Colonic mucosa (tissue), 4 donors: ENCODE data around the gene UEVLD. TPM values are rescaled to one million over a fixed set of nuclear protein-coding genes. Genes with fewer than 3 reads are reported as not detected.

Experiments
- DNase-seq: peaks from one replicate; pipeline ENCODE4 v3.0.0-alpha.2; 2020
- H3K27ac ChIP-seq: fragments of 200-600 bp; one replicate; pipeline ENCODE4 v1.8.0; 2021
- H3K27me3 ChIP-seq: fragments of 200-600 bp; one replicate; pipeline ENCODE4 v1.8.0; 2021
- H3K36me3 ChIP-seq: fragments of 200-600 bp; one replicate; pipeline ENCODE4 v1.8.0; 2021
- H3K4me1 ChIP-seq: fragments of 200-600 bp; one replicate; pipeline ENCODE4 v1.8.0; 2021; ENCODE audit warnings: mild to moderate bottlenecking
- H3K4me3 ChIP-seq: fragments of 200-600 bp; one replicate; pipeline ENCODE4 v1.8.0; 2021
- H3K9ac ChIP-seq, 2 donors: one replicate each; pipeline ENCODE4 v1.7.0; 2013; ENCODE audit warnings: control low read depth in 2 of 2, low read depth in 2 of 2, low read length in 2 of 2
- H3K9me3 ChIP-seq: fragments of 200-600 bp; one replicate; pipeline ENCODE4 v1.8.0; 2021
- intact Hi-C: fragments of 100-400 bp; cut with DNase I; formaldehyde crosslinking; loops from one replicate; pipeline ENCODE4 v1.14.1; 2022
- total RNA-seq, 2 donors: library from RNA; stranded (reverse); fragmentation: NEBNext Ultra II Directional in 1 of 2; extraction: Animal tissue kit (Norgen Biotek cat#: 25700) in 1 of 2; gene quantifications; one replicate each; pipeline ENCODE4 v1.2.1, GENCODE V29; 2021
- TF ChIP-seq, protein P1 (sequence below): fragments of 200-600 bp; IDR thresholded peaks from one replicate; pipeline ENCODE4 v1.8.0; 2022; ENCODE audit warnings: antibody characterized with exemption, mild to moderate bottlenecking
- donor health status: healthy.
- donor health status: DM: no; HTN: no; CAD: no.
- donor health status: DM: no; HTN: no; CAD: no.

The UEVLD gene
- total RNA-seq, result 10 to 100 TPM; 29.2 to 46.6 TPM

DNA sequence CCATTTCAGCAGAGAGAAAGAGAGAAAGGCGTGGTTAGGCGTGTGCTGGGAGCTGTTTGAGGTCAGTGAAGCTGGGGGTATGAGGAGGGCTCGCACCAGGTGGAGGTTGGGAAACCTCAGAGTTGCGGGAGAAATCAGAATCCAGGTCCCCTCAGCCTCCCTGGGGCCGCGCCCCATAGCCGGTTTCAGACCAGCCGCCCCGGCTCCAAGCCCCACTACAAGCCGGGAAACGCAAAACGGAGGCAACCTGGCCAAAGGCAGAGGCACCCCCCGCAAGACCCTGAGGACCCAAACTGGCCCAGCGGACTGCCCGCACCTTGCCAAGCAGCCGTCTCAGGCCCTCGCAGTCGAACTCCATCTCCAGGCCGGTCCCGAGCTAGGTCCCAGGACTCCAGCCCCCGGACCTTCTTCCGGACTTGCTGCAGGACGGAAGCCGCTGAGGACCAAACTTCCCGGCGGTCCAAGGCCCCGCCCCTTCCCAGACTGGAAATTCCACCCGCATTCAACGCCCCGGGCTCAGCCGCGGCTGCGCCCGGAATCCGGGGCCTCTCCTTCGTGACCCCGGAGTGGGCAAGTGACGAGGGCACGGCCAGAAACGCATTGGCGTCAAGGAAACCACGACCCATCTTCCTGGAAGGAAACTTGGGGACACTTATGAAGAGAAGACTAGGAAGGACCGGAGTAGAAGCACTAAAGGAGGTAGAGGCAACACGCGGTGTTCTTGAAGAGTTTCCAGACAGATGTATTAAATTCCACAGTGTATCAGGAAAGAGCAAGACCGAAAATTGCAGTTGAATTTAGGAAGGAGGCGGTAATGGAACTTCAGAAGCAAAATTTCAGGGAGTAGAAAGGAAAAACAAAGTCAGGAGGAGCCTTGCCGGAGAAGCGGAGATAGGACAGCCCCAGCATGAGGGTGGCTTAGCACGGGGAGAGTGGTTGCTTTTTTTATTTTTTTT is at the start of gene UEVLD:
UEVLD (minus strand) TSS at position 438 of the 956 bp plus-strand sequence; CDS start at position 358, 80 bp downstream.
- H3K9me3 ChIP-seq, result no peaks in the 10 kb centered on the region
- DNase-seq, result peak; percentile 92
- peak within 1 kb of the TSS; percentile 75 for H3K27ac ChIP-seq
- H3K36me3 ChIP-seq, result no peaks in the 10 kb centered on the region
- intact Hi-C loops, result loop anchor here (5.0 to 10.0 kb wide), 2 partner anchors 46 to 61 kb away; partner anchors contain the start of genes SPTY2D1 and TSG101
- H3K27me3 ChIP-seq, result no peaks in the 10 kb centered on the region
- TF ChIP-seq, protein P1, sequence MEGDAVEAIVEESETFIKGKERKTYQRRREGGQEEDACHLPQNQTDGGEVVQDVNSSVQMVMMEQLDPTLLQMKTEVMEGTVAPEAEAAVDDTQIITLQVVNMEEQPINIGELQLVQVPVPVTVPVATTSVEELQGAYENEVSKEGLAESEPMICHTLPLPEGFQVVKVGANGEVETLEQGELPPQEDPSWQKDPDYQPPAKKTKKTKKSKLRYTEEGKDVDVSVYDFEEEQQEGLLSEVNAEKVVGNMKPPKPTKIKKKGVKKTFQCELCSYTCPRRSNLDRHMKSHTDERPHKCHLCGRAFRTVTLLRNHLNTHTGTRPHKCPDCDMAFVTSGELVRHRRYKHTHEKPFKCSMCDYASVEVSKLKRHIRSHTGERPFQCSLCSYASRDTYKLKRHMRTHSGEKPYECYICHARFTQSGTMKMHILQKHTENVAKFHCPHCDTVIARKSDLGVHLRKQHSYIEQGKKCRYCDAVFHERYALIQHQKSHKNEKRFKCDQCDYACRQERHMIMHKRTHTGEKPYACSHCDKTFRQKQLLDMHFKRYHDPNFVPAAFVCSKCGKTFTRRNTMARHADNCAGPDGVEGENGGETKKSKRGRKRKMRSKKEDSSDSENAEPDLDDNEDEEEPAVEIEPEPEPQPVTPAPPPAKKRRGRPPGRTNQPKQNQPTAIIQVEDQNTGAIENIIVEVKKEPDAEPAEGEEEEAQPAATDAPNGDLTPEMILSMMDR, result no peak
- peak within 1 kb of the TSS; percentile 83 to 92 for H3K9ac ChIP-seq
- H3K4me3 ChIP-seq, result peak within 1 kb of the TSS; percentile 82
- peaks cover 4% of the 10 kb centered on the region for H3K4me1 ChIP-seq

DNA sequence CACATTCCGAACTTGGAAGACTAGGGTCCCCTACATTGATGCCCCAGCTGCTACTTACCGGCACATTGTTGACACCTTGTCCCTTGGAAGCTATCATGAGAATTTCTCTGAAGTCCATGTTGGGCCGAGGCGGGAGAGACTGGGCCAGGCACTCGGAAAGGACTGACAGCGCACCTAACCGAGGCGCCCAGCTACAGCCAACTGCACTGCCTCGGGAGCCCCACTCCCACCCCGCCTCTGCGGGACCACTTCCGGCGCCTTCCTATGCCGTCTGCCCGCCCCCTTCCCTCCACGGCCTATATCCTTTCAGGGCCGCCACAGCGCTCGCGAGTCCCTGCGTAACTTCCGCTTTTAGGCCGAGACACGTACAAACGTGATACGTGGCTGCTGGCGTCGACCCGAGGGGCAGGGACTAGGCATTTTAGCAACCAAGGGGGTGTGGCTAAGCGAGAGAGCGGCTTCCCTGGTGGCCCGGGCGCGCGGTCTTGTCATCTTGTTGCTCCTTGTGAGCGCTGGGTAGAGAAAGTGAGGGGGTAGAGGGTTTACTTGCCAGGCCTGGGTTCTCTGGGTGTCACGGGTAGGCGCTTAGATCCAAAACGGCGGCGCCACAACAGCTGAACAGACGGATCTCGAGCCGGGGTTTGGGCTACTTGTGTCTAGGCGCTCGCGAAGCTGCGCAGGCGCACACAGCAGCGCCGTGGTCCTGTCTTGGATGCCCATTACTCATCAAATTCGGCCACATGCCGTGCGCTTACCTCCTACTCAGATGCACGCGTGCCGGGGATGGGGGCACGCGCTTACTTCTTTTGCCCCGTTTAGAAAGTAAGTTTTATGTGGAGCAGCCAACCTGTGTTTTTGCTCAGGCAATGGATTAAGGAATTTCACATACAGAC is 45.9 kb upstream of the UEVLD start, which contains the start of gene SPTY2D1:
SPTY2D1 (minus strand) TSS at position 203 of the 893 bp plus-strand sequence; CDS start at position 118, 85 bp downstream.
- TF ChIP-seq, protein P1, result no peak
- intact Hi-C loops, result loop anchor here (10.0 kb wide), 1 partner anchor 50 kb away; the partner anchor contains the start of gene UEVLD
- H3K36me3 ChIP-seq, result no peaks in the 10 kb centered on the region
- H3K27me3 ChIP-seq, result no peaks in the 10 kb centered on the region
- peak; percentile 99 for DNase-seq
- H3K4me3 ChIP-seq, result peak within 1 kb of the TSS; percentile 80
- H3K27ac ChIP-seq, result peak within 1 kb of the TSS; percentile 92
- peak within 1 kb of the TSS; percentile 83 to 96 for H3K9ac ChIP-seq
- no peaks in the 10 kb centered on the region for H3K9me3 ChIP-seq
- peaks cover 6% of the 10 kb centered on the region for H3K4me1 ChIP-seq

DNA sequence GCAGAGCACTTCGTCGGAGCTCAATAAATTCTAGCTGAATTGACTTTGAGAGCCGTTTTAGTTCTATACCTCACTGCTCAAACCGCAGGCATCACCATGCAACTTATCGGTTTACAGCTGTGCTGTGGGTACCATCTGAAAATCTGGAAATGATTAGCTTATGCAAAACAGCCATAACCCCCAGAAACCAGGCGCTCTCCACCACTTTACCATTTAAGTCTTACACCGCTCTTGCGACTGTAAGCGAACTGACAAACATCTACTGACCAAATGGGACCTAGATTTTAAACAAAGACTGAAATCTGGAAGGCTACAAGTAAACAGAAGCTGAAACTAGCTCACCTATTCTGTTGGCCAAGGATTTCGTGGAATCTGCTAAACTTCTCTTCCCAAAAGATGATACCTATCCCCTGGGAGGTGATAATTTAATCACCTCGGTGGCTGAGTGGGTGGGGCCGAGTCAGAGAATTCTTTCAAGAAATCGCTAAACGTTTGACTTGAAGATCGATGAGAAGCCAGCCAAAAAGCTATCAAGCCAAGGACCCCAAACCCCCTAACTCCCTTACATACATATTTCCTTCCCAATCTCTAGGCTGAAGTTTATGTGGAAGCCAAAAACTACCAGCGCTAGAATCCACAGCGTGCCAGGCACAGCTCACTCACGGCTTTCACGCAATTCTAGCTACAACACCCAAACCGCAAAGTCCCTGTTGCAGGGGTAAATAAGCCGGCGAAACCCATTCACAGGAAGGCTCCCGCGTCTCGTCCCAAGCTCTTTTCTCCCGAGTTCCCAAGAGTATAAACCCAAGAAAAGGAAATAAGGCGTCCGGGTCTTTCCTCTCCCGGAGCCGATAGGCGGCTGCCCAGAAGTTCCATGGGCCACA is 45.0 kb upstream of the UEVLD start:
- peak overlapping the region; percentile 92 for H3K27ac ChIP-seq
- peak overlapping the region; percentile 80 for H3K4me3 ChIP-seq
- H3K36me3 ChIP-seq, result no peaks in the 10 kb centered on the region
- DNase-seq, result peak; percentile 27
- H3K9ac ChIP-seq, result peak overlapping the region; percentile 83 to 96
- TF ChIP-seq, protein P1, result no peak
- H3K4me1 ChIP-seq, result peaks cover 6% of the 10 kb centered on the region
- no peaks in the 10 kb centered on the region for H3K27me3 ChIP-seq
- H3K9me3 ChIP-seq, result no peaks in the 10 kb centered on the region
- intact Hi-C loops, result loop anchor here (10.0 kb wide), 1 partner anchor 49 kb away; the partner anchor contains the start of gene UEVLD

DNA sequence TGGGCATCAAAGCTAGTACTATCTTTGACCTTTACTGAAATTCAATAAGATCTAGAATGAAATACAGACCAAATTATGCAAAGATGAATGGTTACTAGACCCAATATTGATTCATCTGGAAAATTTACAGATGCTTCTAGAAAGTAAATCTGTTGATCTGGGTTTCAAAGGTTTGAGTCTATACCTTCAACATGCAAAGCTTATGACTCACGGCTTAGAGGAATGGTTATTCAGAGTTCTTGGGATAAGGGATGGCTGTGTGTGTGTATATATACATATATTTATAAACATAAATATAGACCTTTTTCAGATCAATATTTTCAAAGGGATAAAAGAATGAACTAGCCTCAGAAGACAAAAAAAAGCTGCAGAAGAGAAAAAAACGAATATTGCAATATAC is 44.3 kb upstream of the UEVLD start:
- Histone ChIP-seq H3K27me3 (no peaks in the 10 kb centered on the region), H3K4me1 (peaks cover 6% of the 10 kb centered on the region), H3K36me3 (no peaks in the 10 kb centered on the region), H3K9ac (no peak overlapping the region), H3K4me3 (peak overlapping the region; percentile 80), H3K9me3 (no peaks in the 10 kb centered on the region), H3K27ac (no peak overlapping the region)
- intact Hi-C loops, result loop anchor here (10.0 kb wide), 1 partner anchor 48 kb away; the partner anchor contains the start of gene UEVLD
- no peak for DNase-seq
- TF ChIP-seq, protein P1, result no peak
